Chondrocyte (in vitro differentiated cells): ENCODE results near the gene PHC3. TPM values are rescaled to one million over a fixed set of nuclear protein-coding genes. Genes with fewer than 3 reads are reported as not detected.
A peak's percentile ranks its signal among the peaks of the same experiment; 100 is the strongest.

Experiments
- DNase-seq: peaks from one replicate; pipeline ENCODE4 v3.0.0; 2021; ENCODE audit warnings: mixed read lengths, low spot score
- H3K27ac Mint-ChIP-seq: one replicate; pipeline ENCODE4 v1.8.0; 2021; ENCODE audit warnings: mild to moderate bottlenecking, moderate library complexity, mixed read lengths; ENCODE audit not compliant: unreplicated experiment
- H3K27me3 Mint-ChIP-seq: 2 replicates; pipeline ENCODE4 v1.8.0; 2021; ENCODE audit warnings: low read depth, mixed read lengths
- H3K36me3 Mint-ChIP-seq: 2 replicates; pipeline ENCODE4 v1.8.0; 2021; ENCODE audit warnings: low read depth, mixed read lengths
- H3K4me1 Mint-ChIP-seq: 2 replicates; pipeline ENCODE4 v1.8.0; 2021; ENCODE audit warnings: low read depth, mild to moderate bottlenecking, mixed read lengths
- H3K4me3 Mint-ChIP-seq: one replicate; pipeline ENCODE4 v1.8.0; 2021; ENCODE audit warnings: mild to moderate bottlenecking, moderate library complexity, mixed read lengths; ENCODE audit not compliant: unreplicated experiment
- H3K9me3 Mint-ChIP-seq: 2 replicates; pipeline ENCODE4 v1.8.0; 2021; ENCODE audit warnings: low read depth, mixed read lengths
- CTCF ChIP-seq: fragments of 200-600 bp; sonication (generic); IDR thresholded peaks from 2 replicates; pipeline ENCODE4 v1.5.0; 2021; ENCODE audit warnings: antibody characterized with exemption, mild to moderate bottlenecking, moderate library complexity
- total RNA-seq: library from RNA; stranded (reverse); gene quantifications from 3 replicates; pipeline ENCODE4 v1.2.1, GENCODE V29; 2021

The PHC3 gene
- total RNA-seq, 1 donor from 2014 or later: 45.8 TPM

- no peak for TF ChIP-seq CTCF
- no peak overlapping the region for H3K4me3 Mint-ChIP-seq
- DNase-seq: no peak
- no peaks in the 10 kb centered on the region for H3K27me3 Mint-ChIP-seq
- peaks cover 19% of the 10 kb centered on the region for H3K4me1 Mint-ChIP-seq
- no peaks in the 10 kb centered on the region for H3K9me3 Mint-ChIP-seq
- H3K27ac Mint-ChIP-seq: no peak overlapping the region
- H3K36me3 Mint-ChIP-seq: peaks cover 27% of the 10 kb centered on the region
Observed at GRCh38 chr3:170080605-170081004, 100.9 kb downstream of the PHC3 start.

- Mint-ChIP-seq H3K4me3 (no peak overlapping the region), H3K4me1 (peaks cover 19% of the 10 kb centered on the region), H3K27me3 (no peaks in the 10 kb centered on the region), H3K36me3 (peaks cover 26% of the 10 kb centered on the region), H3K27ac (no peak overlapping the region), H3K9me3 (no peaks in the 10 kb centered on the region)
- no peak for DNase-seq
- TF ChIP-seq CTCF: no peak
Observed at GRCh38 chr3:170079536-170080165, 101.9 kb downstream of the PHC3 start.

- Mint-ChIP-seq H3K27ac (no peak overlapping the region), H3K36me3 (peaks cover 25% of the 10 kb centered on the region), H3K9me3 (no peaks in the 10 kb centered on the region), H3K4me3 (no peak overlapping the region), H3K4me1 (peaks cover 19% of the 10 kb centered on the region), H3K27me3 (no peaks in the 10 kb centered on the region)
- TF ChIP-seq CTCF: no peak
- DNase-seq: no peak
Observed at GRCh38 chr3:170078620-170079281, 102.8 kb downstream of the PHC3 start.

- H3K27ac Mint-ChIP-seq: peak overlapping the region; percentile 28
- DNase-seq: no peak
Observed at GRCh38 chr3:170077361-170077760, 104.2 kb downstream of the PHC3 start.

More at GRCh38 chr3:170077361-170077760, 104.2 kb downstream of the PHC3 start:
- Mint-ChIP-seq H3K36me3 (peaks cover 23% of the 10 kb centered on the region), H3K4me3 (no peak overlapping the region), H3K27me3 (no peaks in the 10 kb centered on the region), H3K9me3 (peaks cover 3% of the 10 kb centered on the region), H3K4me1 (peaks cover 19% of the 10 kb centered on the region)
- no peak for TF ChIP-seq CTCF
